Measurements from ENCODE around the gene CAMK2A. TPM values are rescaled to one million over a fixed set of nuclear protein-coding genes. Genes with fewer than 3 reads are reported as not detected.

CAMK2A gene
- total RNA-seq, 2 donors from 2014 or later: 0.05 to 0.61 TPM

GRCh38 chr5:150239099-150239793 lies 50.3 kb downstream of the CAMK2A start:
- no peak overlapping the region for H3K4me3 ChIP-seq
- DNase-seq: no peak
- no peak overlapping the region for H3K27ac ChIP-seq
- no peaks in the 10 kb centered on the region for H3K36me3 ChIP-seq
- H3K27me3 ChIP-seq: no peaks in the 10 kb centered on the region
- no peaks in the 10 kb centered on the region for H3K4me1 ChIP-seq
- H3K9me3 ChIP-seq: no peaks in the 10 kb centered on the region
- intact Hi-C loops (cut with DNase I): no loop called here
- TF ChIP-seq, protein P1, sequence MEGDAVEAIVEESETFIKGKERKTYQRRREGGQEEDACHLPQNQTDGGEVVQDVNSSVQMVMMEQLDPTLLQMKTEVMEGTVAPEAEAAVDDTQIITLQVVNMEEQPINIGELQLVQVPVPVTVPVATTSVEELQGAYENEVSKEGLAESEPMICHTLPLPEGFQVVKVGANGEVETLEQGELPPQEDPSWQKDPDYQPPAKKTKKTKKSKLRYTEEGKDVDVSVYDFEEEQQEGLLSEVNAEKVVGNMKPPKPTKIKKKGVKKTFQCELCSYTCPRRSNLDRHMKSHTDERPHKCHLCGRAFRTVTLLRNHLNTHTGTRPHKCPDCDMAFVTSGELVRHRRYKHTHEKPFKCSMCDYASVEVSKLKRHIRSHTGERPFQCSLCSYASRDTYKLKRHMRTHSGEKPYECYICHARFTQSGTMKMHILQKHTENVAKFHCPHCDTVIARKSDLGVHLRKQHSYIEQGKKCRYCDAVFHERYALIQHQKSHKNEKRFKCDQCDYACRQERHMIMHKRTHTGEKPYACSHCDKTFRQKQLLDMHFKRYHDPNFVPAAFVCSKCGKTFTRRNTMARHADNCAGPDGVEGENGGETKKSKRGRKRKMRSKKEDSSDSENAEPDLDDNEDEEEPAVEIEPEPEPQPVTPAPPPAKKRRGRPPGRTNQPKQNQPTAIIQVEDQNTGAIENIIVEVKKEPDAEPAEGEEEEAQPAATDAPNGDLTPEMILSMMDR (IDR thresholded peaks at IDR 0.05): no peak
- H3K9ac ChIP-seq (ENCODE audit: low read depth in 2 of 2, low read length in 2 of 2): no peak overlapping the region

DNA sequence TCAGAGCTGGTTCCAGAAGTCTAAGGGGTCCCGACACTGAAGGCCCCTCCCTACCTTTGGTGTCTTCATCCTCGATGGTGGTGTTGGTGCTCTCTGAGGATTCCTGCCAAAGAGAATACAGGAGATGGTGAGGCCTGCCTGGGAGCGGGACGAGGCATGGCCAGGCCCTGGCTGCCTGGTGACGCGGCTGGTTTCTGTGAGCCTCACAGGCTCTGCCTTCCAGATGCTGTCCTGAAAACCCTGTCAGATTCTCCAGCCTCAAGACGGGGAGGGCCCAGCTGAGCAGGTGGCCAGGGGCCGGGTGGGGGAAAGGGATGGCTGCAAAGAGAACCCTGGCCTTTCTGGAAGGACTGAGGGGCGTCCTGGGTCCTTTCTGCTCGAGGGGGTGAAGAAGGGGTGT lies 50.9 kb downstream of the CAMK2A start:
- H3K4me3 ChIP-seq: no peak overlapping the region
- TF ChIP-seq, protein P1 (IDR thresholded peaks at IDR 0.05): no peak
- DNase-seq: no peak

DNA sequence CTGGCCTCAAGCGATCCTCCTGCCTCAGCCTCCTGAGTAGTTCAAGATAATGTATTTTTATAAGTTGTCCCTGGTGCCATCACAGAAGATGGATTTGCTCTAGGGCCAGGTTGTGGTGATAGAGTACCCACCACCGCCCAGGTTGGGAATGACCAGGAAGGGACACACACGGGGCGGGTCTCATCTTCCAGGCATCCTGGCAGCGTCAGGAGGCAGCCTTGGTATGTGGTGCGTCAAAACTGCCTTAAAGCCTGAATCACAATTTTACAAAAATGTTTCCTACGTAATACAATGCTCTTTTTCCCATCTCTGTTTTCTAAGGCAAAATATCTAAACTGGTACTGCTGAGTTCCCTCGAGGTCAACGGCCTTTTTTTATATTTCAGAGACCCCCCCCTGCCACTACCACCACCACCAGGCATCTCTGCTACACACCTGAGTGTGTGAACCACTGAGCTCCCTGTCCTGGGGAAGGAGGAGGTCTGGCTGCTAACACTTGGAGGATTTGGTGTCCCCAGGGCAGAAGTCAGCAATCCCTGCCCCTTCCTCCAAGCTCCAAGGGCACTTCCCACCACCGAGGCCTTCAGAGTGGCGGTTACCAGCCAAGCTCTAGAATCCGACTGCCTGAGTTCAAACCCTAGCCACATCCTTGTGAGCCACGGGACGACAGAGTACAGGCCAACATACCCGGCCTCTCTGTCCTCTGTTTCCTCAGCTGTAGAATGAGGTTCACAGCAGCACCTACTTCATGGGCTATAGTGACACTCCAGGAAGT lies 52.4 kb downstream of the CAMK2A start:
- H3K27me3 ChIP-seq: no peaks in the 10 kb centered on the region
- TF ChIP-seq, protein P1 (IDR thresholded peaks at IDR 0.05): no peak
- no peak overlapping the region for H3K27ac ChIP-seq
- H3K4me1 ChIP-seq: no peaks in the 10 kb centered on the region
- H3K4me3 ChIP-seq: no peak overlapping the region
- H3K9me3 ChIP-seq: no peaks in the 10 kb centered on the region
- no peak for DNase-seq
- H3K9ac ChIP-seq (ENCODE audit: low read depth in 2 of 2, low read length in 2 of 2): no peak overlapping the region
- intact Hi-C loops (cut with DNase I): no loop called here
- no peaks in the 10 kb centered on the region for H3K36me3 ChIP-seq

More for the DNA sequence above, 50.9 kb downstream of the CAMK2A start:
- H3K36me3 ChIP-seq: no peaks in the 10 kb centered on the region
- H3K9ac ChIP-seq (ENCODE audit: low read depth in 2 of 2, low read length in 2 of 2): no peak overlapping the region
- no peaks in the 10 kb centered on the region for H3K27me3 ChIP-seq
- H3K27ac ChIP-seq: no peak overlapping the region
- intact Hi-C loops (cut with DNase I): no loop called here
- no peaks in the 10 kb centered on the region for H3K9me3 ChIP-seq
- no peaks in the 10 kb centered on the region for H3K4me1 ChIP-seq

DNA sequence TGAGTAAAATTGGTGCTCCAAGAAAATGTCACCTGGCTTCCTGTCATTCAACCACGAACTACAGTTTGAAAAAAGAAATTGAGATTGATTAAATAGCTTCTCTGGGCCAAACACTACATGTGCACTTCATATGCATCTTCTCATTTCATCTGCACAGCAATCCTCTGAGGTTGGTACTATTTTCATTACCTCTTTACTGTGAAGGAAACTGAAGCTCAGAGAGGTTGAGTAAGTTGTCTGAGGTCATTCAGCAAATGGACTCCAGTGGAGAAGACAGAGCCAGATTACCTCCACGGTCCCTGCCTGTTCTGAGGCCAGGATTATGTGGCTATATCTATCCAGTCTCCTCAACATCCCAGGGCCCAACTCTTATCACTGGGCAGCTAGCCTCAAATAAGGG lies 53.3 kb downstream of the CAMK2A start:
- intact Hi-C loops (cut with DNase I): no loop called here
- Histone ChIP-seq H3K36me3 (no peaks in the 10 kb centered on the region), H3K27ac (no peak overlapping the region), H3K4me1 (no peaks in the 10 kb centered on the region), H3K4me3 (no peak overlapping the region), H3K27me3 (no peaks in the 10 kb centered on the region), H3K9me3 (no peaks in the 10 kb centered on the region), H3K9ac (ENCODE audit: low read depth in 2 of 2, low read length in 2 of 2) (no peak overlapping the region)
- DNase-seq: no peak
- TF ChIP-seq, protein P1 (IDR thresholded peaks at IDR 0.05): no peak

GRCh38 chr5:150235500-150235854 lies 54.1 kb downstream of the CAMK2A start:
- DNase-seq: no peak
- Histone ChIP-seq H3K36me3 (no peaks in the 10 kb centered on the region), H3K9ac (ENCODE audit: low read depth in 2 of 2, low read length in 2 of 2) (no peak overlapping the region), H3K4me1 (no peaks in the 10 kb centered on the region), H3K9me3 (no peaks in the 10 kb centered on the region), H3K4me3 (no peak overlapping the region), H3K27ac (no peak overlapping the region), H3K27me3 (no peaks in the 10 kb centered on the region)
- intact Hi-C loops (cut with DNase I): no loop called here
- TF ChIP-seq, protein P1 (IDR thresholded peaks at IDR 0.05): no peak

Data from colonic mucosa (tissue), 4 donors.